ENCODE data around the gene HSD17B2.
A peak's percentile ranks its signal among the peaks of the same experiment; 100 is the strongest.

HSD17B2 gene

DNA sequence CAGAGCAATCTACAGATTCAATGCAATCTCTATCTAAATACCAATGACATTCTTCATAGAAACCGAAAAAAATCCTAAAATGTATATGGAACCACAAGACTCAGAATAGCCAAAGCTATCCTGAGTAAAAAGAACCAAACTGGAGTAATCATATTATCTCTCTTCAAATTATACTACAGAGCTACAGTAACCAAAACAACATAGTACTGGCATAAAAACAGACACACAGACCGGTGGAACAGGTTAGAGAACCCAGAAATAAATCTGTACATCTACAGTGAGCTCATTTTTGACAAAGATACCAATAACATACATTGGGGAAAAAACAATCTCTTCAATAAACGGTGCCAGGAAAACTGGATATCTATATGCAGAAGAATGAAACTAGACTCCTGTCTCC is 89.6 kb downstream of the HSD17B2 start:
- Histone ChIP-seq H3K4me1 (ENCODE audit: control extremely low read depth in 1 of 4, control insufficient read depth in 4 of 4, insufficient read depth in 4 of 4, low read length in 3 of 4) (no peaks in the 10 kb centered on the region), H3K27me3 (replicated peaks in 2 of 5; ENCODE audit: control insufficient read depth in 4 of 5, insufficient read depth in 5 of 5, low read length in 4 of 5) (no peaks in the 10 kb centered on the region), H3K36me3 (ENCODE audit: control insufficient read depth in 4 of 4, insufficient read depth in 4 of 4, low read length in 3 of 4) (no peaks in the 10 kb centered on the region), H3K4me3 (ENCODE audit: control insufficient read depth in 1 of 7, extremely low read depth in 1 of 7, insufficient read depth in 4 of 7, low read depth in 2 of 7, low read length in 6 of 7) (no peak overlapping the region), H3K27ac (ENCODE audit: insufficient read depth in 1 of 2, low read depth in 1 of 2, low read length in 2 of 2, poor library complexity in 1 of 2, severe bottlenecking in 2 of 2) (no peak overlapping the region), H3K9me3 (ENCODE audit: control extremely low read depth in 1 of 5, control insufficient read depth in 4 of 5, insufficient read depth in 2 of 5, low read depth in 1 of 5, low read length in 4 of 5) (peaks cover 0 to 3% (median 0%) of the 10 kb centered on the region in 5 experiments)
- no peak for DNase-seq
- ChIA-PET POLR2A (no interaction called here), CTCF (interaction anchor here (1.0 kb wide), 1 partner anchor 13 kb away, joined by 3 read pairs; no protein-coding TSS in a partner anchor)
- no CpG with 5 or more reads among the region's 3 CpGs for WGBS (ENCODE audit: insufficient coverage)

DNA sequence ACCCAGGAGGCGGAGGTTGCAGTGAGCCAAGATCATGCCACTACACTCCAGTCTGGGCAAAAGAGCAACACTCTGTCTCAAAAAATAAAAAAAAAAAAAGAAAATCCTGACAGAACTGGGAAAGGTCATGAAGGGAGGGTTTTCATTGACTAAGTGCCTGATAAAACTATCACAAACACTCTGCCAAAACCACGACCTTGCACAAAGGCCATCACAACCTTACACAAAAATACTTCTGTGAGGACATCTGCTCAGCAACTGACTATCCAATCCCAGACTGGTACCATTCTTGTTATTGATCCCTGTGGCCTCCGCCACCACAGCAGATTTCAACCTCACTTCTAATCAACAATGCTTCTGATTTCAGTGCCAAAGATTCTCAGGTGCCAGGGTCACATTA is 94.8 kb downstream of the HSD17B2 start:
- Histone ChIP-seq H3K4me3 (ENCODE audit: control insufficient read depth in 1 of 7, extremely low read depth in 1 of 7, insufficient read depth in 4 of 7, low read depth in 2 of 7, low read length in 6 of 7) (no peak overlapping the region), H3K9me3 (ENCODE audit: control extremely low read depth in 1 of 5, control insufficient read depth in 4 of 5, insufficient read depth in 2 of 5, low read depth in 1 of 5, low read length in 4 of 5) (peaks cover 0 to 3% (median 0%) of the 10 kb centered on the region in 5 experiments), H3K27ac (ENCODE audit: insufficient read depth in 1 of 2, low read depth in 1 of 2, low read length in 2 of 2, poor library complexity in 1 of 2, severe bottlenecking in 2 of 2) (no peak overlapping the region), H3K36me3 (ENCODE audit: control insufficient read depth in 4 of 4, insufficient read depth in 4 of 4, low read length in 3 of 4) (no peaks in the 10 kb centered on the region), H3K27me3 (replicated peaks in 2 of 5; ENCODE audit: control insufficient read depth in 4 of 5, insufficient read depth in 5 of 5, low read length in 4 of 5) (no peaks in the 10 kb centered on the region), H3K4me1 (ENCODE audit: control extremely low read depth in 1 of 4, control insufficient read depth in 4 of 4, insufficient read depth in 4 of 4, low read length in 3 of 4) (peaks cover 0 to 8% (median 2%) of the 10 kb centered on the region in 4 experiments)
- no CpG with 5 or more reads among the region's 3 CpGs for WGBS (ENCODE audit: insufficient coverage)
- CTCF ChIA-PET = no interaction called here
- no peak for DNase-seq
- POLR2A ChIA-PET = no interaction called here

DNA sequence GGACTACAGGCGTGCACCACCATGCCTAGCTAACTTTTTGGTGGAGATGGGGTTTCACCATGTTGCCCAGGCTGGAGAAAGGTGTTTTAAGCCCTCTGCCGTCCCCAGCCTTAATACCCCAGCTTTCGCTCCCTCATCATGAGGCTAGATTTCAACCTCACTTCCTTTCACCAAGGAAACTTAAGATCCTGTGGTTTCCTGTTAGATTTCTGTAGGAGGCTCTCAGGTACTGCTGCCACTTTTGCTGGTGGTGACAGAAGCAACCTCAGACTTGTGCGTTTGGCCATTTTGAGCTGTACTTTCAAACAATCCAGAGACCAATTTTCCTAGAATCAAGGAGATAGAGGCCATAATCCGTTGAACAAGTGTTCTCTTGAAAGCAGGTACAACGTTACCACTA is 98.7 kb downstream of the HSD17B2 start:
- Histone ChIP-seq H3K36me3 (ENCODE audit: control insufficient read depth in 4 of 4, insufficient read depth in 4 of 4, low read length in 3 of 4) (peaks cover 0 to 6% (median 1%) of the 10 kb centered on the region in 4 experiments), H3K4me1 (ENCODE audit: control extremely low read depth in 1 of 4, control insufficient read depth in 4 of 4, insufficient read depth in 4 of 4, low read length in 3 of 4) (peaks cover 0 to 14% (median 4%) of the 10 kb centered on the region in 4 experiments), H3K27ac (ENCODE audit: insufficient read depth in 1 of 2, low read depth in 1 of 2, low read length in 2 of 2, poor library complexity in 1 of 2, severe bottlenecking in 2 of 2) (no peak overlapping the region), H3K9me3 (ENCODE audit: control extremely low read depth in 1 of 5, control insufficient read depth in 4 of 5, insufficient read depth in 2 of 5, low read depth in 1 of 5, low read length in 4 of 5) (no peaks in the 10 kb centered on the region), H3K27me3 (replicated peaks in 2 of 5; ENCODE audit: control insufficient read depth in 4 of 5, insufficient read depth in 5 of 5, low read length in 4 of 5) (no peaks in the 10 kb centered on the region), H3K4me3 (ENCODE audit: control insufficient read depth in 1 of 7, extremely low read depth in 1 of 7, insufficient read depth in 4 of 7, low read depth in 2 of 7, low read length in 6 of 7) (no peak overlapping the region)
- WGBS (ENCODE audit: insufficient coverage) = 56% methylated on average over 6 of the region's 6 CpGs
- CTCF ChIA-PET = no interaction called here
- peak in 1 of 3 donors; percentile 16 for DNase-seq
- POLR2A ChIA-PET = no interaction called here

DNA sequence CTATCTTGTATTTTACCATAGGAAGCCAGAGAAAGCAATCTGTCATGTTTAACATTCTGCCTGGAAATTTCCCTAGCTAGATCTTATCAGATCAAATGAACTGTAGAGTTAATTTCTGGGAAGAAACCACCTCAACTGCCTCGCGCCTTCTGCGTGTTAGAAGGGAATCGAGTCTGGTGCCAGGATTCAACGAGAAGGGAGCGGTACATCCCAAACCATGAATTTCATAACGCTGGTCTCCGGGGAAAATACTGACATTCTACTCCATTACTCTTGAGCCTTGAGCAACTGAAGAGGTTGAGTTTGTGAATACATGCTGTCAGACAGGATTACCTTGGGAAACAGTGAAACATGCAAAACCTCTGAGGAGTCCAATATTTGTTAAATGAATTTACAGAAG is 99.8 kb downstream of the HSD17B2 start:
- Histone ChIP-seq H3K27ac (ENCODE audit: insufficient read depth in 1 of 2, low read depth in 1 of 2, low read length in 2 of 2, poor library complexity in 1 of 2, severe bottlenecking in 2 of 2) (no peak overlapping the region), H3K36me3 (ENCODE audit: control insufficient read depth in 4 of 4, insufficient read depth in 4 of 4, low read length in 3 of 4) (peaks cover 0 to 6% (median 1%) of the 10 kb centered on the region in 4 experiments), H3K4me1 (ENCODE audit: control extremely low read depth in 1 of 4, control insufficient read depth in 4 of 4, insufficient read depth in 4 of 4, low read length in 3 of 4) (peaks cover 0 to 16% (median 4%) of the 10 kb centered on the region in 4 experiments), H3K27me3 (replicated peaks in 2 of 5; ENCODE audit: control insufficient read depth in 4 of 5, insufficient read depth in 5 of 5, low read length in 4 of 5) (no peaks in the 10 kb centered on the region), H3K4me3 (ENCODE audit: control insufficient read depth in 1 of 7, extremely low read depth in 1 of 7, insufficient read depth in 4 of 7, low read depth in 2 of 7, low read length in 6 of 7) (no peak overlapping the region), H3K9me3 (ENCODE audit: control extremely low read depth in 1 of 5, control insufficient read depth in 4 of 5, insufficient read depth in 2 of 5, low read depth in 1 of 5, low read length in 4 of 5) (no peaks in the 10 kb centered on the region)
- WGBS (ENCODE audit: insufficient coverage) = 100% methylated on average over 2 of the region's 8 CpGs
- CTCF ChIA-PET = no interaction called here
- POLR2A ChIA-PET = no interaction called here
- DNase-seq = no peak

DNA sequence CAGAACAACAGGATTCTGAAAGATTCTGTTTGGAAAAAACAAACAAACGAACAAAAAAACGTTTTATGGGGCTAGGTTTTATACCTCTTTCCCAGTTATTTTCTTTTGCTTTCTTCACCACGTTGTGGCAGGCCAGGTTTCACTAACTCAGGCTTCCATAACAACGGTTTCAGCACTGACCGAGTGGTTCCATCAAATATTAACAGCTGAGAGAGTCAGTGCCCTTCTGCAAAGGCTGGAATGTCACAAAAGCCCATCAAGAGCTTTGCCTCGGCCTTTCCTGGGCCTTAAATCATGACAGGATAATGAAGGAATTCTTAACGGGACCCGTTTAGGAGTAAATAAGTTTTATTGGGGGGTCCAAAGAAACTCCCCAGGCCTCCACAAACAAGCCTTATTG is 100.8 kb downstream of the HSD17B2 start:
- POLR2A ChIA-PET = no interaction called here
- no peak overlapping the region for H3K27ac ChIP-seq (ENCODE audit: insufficient read depth in 1 of 2, low read depth in 1 of 2, low read length in 2 of 2, poor library complexity in 1 of 2, severe bottlenecking in 2 of 2)

DNA sequence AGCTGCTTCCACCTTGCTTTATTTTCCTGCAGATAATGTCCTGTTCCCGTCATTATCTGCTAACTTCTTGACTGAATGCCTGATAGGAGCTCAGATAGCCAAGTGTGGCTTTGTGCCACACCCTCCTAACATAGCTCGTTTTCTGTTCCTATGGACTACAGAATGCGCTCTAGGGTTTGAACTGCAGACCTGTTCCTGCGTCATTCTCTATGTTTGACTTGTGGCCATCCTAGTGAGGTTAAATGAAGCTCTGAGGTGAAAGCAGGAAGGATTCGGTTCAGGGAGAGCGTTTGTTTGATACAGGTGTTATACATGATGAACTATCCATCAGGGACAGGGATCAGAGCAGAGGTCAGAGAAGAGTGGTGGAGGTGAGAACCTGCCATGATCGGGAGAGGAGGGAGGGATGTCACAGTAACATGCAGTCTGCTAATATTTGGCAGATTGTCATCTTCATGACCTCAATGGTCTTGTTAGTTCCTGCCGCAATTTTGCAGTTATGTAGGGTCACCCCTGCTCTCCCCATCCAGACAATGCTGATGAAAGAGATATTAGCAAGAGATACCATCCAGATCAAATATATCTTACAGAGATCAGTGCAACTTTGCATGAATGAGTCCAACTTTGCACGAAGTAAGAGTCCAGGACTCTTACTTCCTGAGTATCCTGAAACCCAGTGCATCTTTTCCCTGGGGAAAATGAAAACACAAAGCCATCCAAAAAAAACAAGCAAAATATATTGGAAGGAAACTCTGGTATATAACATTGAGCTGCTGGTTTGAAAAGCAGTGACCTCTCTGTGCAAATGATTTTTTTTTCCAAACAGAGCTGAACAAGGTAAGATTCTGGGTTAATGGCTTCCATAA is 102.1 kb downstream of the HSD17B2 start:
- no peak for DNase-seq
- H3K4me3 ChIP-seq (ENCODE audit: control insufficient read depth in 1 of 7, extremely low read depth in 1 of 7, insufficient read depth in 4 of 7, low read depth in 2 of 7, low read length in 6 of 7) = no peak overlapping the region
- H3K9me3 ChIP-seq (ENCODE audit: control extremely low read depth in 1 of 5, control insufficient read depth in 4 of 5, insufficient read depth in 2 of 5, low read depth in 1 of 5, low read length in 4 of 5) = no peaks in the 10 kb centered on the region
- ChIA-PET CTCF (interaction anchor here (0.7 kb wide), 1 partner anchor 12 kb away, joined by 3 read pairs; no protein-coding TSS in a partner anchor), POLR2A (no interaction called here)
- peaks cover 0 to 6% (median 1%) of the 10 kb centered on the region in 4 experiments for H3K36me3 ChIP-seq (ENCODE audit: control insufficient read depth in 4 of 4, insufficient read depth in 4 of 4, low read length in 3 of 4)
- no peaks in the 10 kb centered on the region for H3K27me3 ChIP-seq (replicated peaks in 2 of 5; ENCODE audit: control insufficient read depth in 4 of 5, insufficient read depth in 5 of 5, low read length in 4 of 5)
- H3K27ac ChIP-seq (ENCODE audit: insufficient read depth in 1 of 2, low read depth in 1 of 2, low read length in 2 of 2, poor library complexity in 1 of 2, severe bottlenecking in 2 of 2) = no peak overlapping the region
- 93% methylated on average over 8 of the region's 9 CpGs for WGBS (ENCODE audit: insufficient coverage)
- peaks cover 0 to 16% (median 4%) of the 10 kb centered on the region in 4 experiments for H3K4me1 ChIP-seq (ENCODE audit: control extremely low read depth in 1 of 4, control insufficient read depth in 4 of 4, insufficient read depth in 4 of 4, low read length in 3 of 4)

More for the DNA sequence above, 100.8 kb downstream of the HSD17B2 start:
- CTCF ChIA-PET = no interaction called here
- H3K4me3 ChIP-seq (ENCODE audit: control insufficient read depth in 1 of 7, extremely low read depth in 1 of 7, insufficient read depth in 4 of 7, low read depth in 2 of 7, low read length in 6 of 7) = no peak overlapping the region
- peaks cover 0 to 6% (median 1%) of the 10 kb centered on the region in 4 experiments for H3K36me3 ChIP-seq (ENCODE audit: control insufficient read depth in 4 of 4, insufficient read depth in 4 of 4, low read length in 3 of 4)
- DNase-seq = no peak
- H3K4me1 ChIP-seq (ENCODE audit: control extremely low read depth in 1 of 4, control insufficient read depth in 4 of 4, insufficient read depth in 4 of 4, low read length in 3 of 4) = peaks cover 0 to 16% (median 4%) of the 10 kb centered on the region in 4 experiments
- WGBS (ENCODE audit: insufficient coverage) = 94% methylated on average over 8 of the region's 8 CpGs
- no peaks in the 10 kb centered on the region for H3K27me3 ChIP-seq (replicated peaks in 2 of 5; ENCODE audit: control insufficient read depth in 4 of 5, insufficient read depth in 5 of 5, low read length in 4 of 5)
- no peaks in the 10 kb centered on the region for H3K9me3 ChIP-seq (ENCODE audit: control extremely low read depth in 1 of 5, control insufficient read depth in 4 of 5, insufficient read depth in 2 of 5, low read depth in 1 of 5, low read length in 4 of 5)

DNA sequence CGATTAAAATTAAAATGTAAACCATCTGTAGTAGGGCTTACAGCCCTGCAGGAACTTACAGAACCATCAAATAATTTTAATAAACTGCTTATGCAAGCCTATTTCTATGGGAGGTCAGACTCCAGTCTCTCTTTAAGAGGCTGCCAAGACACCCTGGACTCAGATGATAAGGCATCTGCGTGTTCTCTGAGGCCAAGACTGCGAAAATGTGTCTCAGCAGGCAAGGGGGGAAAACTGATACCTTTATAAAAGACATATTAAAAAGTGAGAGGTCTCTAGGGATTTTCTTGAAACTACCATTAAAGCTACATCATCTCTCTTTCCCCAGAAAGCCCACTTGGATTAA is 102.7 kb downstream of the HSD17B2 start:
- Histone ChIP-seq H3K4me3 (ENCODE audit: control insufficient read depth in 1 of 7, extremely low read depth in 1 of 7, insufficient read depth in 4 of 7, low read depth in 2 of 7, low read length in 6 of 7) (no peak overlapping the region), H3K27me3 (replicated peaks in 2 of 5; ENCODE audit: control insufficient read depth in 4 of 5, insufficient read depth in 5 of 5, low read length in 4 of 5) (no peaks in the 10 kb centered on the region), H3K9me3 (ENCODE audit: control extremely low read depth in 1 of 5, control insufficient read depth in 4 of 5, insufficient read depth in 2 of 5, low read depth in 1 of 5, low read length in 4 of 5) (no peaks in the 10 kb centered on the region), H3K4me1 (ENCODE audit: control extremely low read depth in 1 of 4, control insufficient read depth in 4 of 4, insufficient read depth in 4 of 4, low read length in 3 of 4) (peaks cover 0 to 16% (median 4%) of the 10 kb centered on the region in 4 experiments), H3K27ac (ENCODE audit: insufficient read depth in 1 of 2, low read depth in 1 of 2, low read length in 2 of 2, poor library complexity in 1 of 2, severe bottlenecking in 2 of 2) (no peak overlapping the region), H3K36me3 (ENCODE audit: control insufficient read depth in 4 of 4, insufficient read depth in 4 of 4, low read length in 3 of 4) (peaks cover 0 to 6% (median 1%) of the 10 kb centered on the region in 4 experiments)
- ChIA-PET POLR2A (no interaction called here), CTCF (interaction anchor here (0.7 to 1.3 kb wide), 2 partner anchors 13 to 15 kb away, joined by 3 read pairs; no protein-coding TSS in a partner anchor)
- whole genome bisulfite sequencing (ENCODE audit: insufficient coverage) = 100% methylated on average over 1 of the region's 3 CpGs
- DNase-seq = no peak

All from common myeloid progenitor, CD34-positive (primary cell).